CD4-positive, alpha-beta T cell treated with Interleukin-6 at 100 ng/mL for 8 hours (primary cell): ENCODE results near the gene TRAPPC5.
"Not testable (repeated sequence)": the region's sequence is repeated elsewhere in the genome, so short reads cannot be mapped to it uniquely, and the experiment has no call there.

Experiments used
- DNase-seq: peaks from one replicate; pipeline ENCODE4 v3.0.0-alpha.2; 2020; ENCODE audit warnings: mixed read lengths, low spot score

The TRAPPC5 gene

GRCh38 chr19:7680606-7681339, at the start of gene TRAPPC5:
TRAPPC5 (plus strand) TSS chr19:7680833; CDS start chr19:7682254, 1,421 bp downstream.
- peak; percentile 86 for DNase-seq

GRCh38 chr19:7631577-7631976, 49.1 kb upstream of the TRAPPC5 start:
- DNase-seq, result no peak

GRCh38 chr19:7632340-7633203, 48.1 kb upstream of the TRAPPC5 start:
- DNase-seq, result no peak

GRCh38 chr19:7633698-7634097, 46.9 kb upstream of the TRAPPC5 start, which contains the start of gene PCP2:
PCP2 (minus strand) TSS chr19:7633719; CDS start chr19:7633457, 262 bp downstream.
- DNase-seq, result no peak

- no peak for DNase-seq
Measured at GRCh38 chr19:7635670-7636069, 45.0 kb upstream of the TRAPPC5 start.

DNA sequence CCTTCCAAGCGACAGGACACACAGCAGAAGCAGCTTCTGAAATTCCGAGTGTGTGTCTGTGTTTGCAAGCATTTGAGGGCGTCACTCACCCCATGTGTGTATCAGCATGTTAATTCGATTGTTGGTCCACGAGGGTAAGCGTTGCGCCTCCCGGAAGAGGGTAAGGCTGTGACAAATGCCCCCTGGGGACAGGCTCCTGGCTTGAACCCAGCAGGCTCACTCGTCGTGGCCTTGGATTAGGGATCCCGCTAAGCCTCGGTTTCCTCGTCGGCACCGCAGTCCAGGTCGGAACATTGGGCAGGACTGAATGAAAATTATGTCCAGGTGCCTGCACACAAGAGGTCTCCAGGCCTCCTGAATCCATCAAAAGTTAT, 44.3 kb upstream of the TRAPPC5 start:
- no peak for DNase-seq

DNA sequence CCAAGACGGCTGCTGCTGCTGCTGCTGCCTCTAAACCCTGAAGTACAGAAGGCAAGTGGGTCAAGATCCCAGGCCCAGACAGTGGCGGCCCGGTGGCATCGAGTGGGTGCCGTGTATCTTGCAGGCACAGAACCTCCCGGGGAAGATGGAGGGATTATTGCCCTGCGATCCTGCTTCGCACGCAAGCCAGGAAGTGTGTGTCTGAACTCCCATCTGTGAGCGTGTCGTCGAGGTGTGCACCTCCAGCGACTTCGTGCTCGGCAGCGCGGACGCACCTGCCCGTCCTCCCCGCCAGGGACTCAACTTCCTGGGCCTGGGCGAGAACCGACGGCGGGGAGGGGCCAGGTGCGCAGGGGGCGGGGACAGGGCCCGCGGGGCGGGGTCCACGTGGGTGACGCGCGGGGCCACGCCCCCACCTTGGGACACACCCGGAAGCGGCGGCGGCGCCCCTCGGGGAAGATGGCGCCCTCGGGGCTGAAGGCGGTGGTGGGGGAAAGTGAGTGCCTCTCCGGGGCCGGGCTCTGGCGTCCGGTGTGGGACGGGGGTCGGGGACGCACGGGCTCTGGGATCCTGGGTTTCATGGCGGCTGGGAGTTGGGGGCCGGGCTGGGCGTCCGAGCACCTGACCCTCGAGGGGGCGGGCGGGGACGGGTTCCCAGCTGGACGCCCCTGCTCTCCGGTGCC, 43.8 kb upstream of the TRAPPC5 start, which contains the start of gene STXBP2:
Gene STXBP2, plus strand, starts transcription at position 420 of the 683 bp plus-strand sequence. Its CDS starts 40 bp downstream, at position 460.
- DNase-seq, result peak; percentile 92

- DNase-seq, result no peak
Measured at GRCh38 chr19:7637374-7638256, 43.0 kb upstream of the TRAPPC5 start.

DNA sequence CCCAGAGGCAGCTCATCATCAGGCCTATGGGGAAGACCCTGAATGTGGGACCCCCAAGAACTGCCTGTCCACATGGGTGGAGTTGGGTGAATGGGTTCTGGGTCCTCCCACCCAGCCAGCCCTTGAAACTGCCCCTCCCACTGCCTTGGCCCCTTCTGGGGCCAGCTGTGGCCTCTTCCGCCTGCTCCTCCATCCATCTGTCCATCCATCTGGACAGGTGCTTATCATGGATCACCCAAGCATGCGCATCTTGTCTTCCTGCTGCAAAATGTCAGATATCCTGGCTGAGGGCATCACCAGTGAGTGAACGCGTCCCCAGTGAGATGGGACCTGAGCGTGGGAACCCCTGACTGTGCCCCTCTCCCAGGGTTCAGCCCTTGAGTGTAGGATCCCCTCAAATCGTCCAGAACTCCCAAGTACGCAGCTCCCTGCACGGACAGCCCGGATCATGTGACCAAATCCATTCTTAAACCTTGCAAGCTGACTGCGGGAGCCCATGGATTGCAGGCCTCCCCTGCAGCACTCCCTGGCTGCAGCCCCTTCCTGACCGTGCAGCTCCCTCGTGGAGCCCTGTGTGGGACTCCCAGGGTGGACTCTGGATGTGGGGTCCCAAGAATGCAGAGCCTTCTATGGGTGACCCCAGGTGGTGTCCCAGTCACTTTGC, 41.7 kb upstream of the TRAPPC5 start:
- no peak for DNase-seq

DNA sequence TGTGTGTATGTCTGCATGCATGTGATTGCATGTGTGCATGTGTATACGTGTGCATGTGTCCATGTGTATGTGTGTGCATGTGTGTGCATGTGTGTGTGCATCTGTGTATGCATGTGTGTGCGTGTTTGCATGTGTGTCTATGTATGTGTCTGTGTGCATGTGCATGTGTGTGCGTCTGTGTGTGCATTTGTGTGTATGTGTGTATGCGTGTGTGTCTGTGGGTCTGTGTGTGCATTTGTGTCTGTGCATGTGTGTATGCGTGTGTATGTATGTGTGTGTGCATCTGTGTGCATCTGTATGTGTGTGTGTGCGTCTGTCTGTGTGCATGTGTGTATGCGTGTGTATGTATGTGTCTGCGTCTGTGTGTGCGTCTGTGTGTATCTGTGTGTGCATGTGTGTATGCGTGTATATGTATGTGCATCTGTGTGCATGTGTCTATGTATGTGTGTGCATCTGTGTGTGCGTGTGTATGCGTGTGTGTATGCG, 40.7 kb upstream of the TRAPPC5 start:
- no peak for DNase-seq

DNA sequence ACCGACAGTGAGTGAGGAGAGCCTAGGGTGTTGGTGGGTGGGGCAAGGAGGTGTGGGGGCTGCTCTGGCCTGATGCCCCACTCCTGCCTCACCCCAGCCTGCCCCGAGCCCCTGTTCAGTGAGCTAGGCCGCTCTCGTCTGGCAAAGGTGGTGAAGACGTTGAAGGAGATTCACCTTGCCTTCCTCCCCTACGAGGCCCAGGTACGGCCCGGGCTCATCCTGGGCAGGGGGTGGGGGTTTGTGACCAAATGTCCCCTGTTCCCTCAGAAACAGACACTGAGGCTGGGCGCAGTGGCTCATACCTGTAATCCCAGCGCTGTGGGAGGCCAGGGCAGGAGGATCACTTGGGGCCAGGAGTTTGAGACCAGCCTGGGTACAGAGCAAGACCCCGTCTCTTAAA, 39.8 kb upstream of the TRAPPC5 start:
- no peak for DNase-seq

DNA sequence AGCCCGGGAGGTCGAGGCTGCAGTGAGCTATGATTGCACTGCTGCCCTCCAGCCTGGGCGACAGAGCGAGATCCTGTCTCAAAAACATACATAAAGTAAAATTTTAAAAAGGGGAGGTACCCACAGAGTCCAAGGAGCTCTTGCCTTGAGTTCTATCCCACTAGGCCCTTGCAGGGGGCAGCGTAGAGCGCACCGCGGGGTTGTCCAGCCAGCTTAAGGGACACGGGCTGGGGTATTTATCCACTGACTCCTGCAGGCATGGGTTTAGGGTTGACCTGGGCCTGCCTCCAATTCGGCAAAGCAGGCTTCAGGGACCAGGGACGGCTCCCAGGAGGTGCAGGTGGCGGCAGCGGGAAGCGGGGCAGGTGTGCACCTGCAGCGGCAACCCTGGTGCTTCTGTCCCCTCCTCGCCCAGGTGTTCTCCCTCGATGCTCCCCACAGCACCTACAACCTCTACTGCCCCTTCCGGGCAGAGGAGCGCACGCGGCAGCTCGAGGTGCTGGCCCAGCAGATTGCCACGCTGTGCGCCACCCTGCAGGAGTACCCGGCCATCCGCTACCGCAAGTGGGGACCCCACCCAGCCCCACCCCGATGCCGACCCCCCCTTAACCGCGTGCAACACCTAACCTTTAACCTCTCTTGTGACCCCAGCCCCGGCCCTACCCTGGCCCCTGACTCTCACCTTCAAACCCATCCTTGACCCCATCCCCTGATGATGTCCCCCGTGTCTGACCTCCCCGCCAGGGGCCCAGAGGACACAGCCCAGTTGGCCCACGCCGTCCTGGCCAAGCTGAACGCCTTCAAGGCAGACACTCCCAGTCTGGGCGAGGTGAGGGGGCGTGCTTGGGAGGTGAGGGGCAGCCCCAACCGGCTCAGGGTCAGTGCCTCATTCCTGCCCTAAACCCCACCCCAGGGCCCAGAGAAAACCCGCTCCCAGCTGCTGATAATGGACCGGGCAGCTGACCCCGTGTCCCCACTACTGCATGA, 39.0 kb upstream of the TRAPPC5 start:
- DNase-seq, result no peak

- DNase-seq, result no peak
Measured at GRCh38 chr19:7642295-7643030, 38.2 kb upstream of the TRAPPC5 start.

- DNase-seq, result no peak
Measured at GRCh38 chr19:7643031-7643415, 37.6 kb upstream of the TRAPPC5 start.

DNA sequence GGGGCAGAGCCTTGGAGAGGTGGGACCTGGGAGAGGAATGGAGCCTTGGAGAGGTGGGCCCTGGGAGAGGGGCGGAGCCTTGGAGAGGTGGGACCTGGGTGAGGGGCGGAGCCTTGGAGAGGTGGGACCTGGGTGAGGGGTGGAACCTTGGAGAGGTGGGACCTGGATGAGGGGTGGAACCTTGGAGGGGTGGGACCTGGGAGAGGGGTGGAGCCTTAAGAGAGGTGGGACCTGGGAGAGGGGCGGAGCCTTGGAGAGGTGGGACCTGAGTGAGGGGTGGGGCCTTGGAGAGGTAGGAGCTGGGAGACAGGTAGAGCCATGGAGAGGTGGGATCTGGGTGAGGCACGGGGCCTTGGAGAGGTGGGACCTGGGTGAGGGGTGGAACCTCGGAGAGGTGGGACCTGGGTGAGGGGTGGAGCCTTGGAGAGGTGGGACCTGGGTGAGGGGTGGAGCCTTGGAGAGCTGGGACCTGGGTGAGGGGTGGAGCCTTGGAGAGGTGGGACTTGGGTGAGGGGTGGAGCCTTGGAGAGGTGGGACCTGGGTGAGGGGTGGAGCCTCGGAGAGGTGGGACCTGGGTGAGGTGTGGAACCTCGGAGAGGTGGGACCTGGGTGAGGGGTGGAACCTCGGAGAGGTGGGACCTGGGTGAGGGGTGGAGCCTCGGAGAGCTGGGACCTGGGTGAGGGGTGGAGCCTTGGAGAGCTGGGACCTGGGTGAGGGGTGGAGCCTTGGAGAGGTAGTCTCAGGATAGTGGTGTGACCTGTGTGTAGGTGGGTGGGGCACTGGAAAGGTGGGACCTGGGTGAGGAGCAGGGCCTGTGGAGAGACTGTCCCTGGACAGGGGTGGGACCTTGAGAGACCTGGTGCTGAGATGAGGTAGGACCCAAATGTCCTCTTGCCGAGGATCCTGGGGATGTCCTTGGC, 36.7 kb upstream of the TRAPPC5 start:
- DNase-seq, result not testable (repeated sequence)

GRCh38 chr19:7644550-7644877, 36.1 kb upstream of the TRAPPC5 start:
- DNase-seq, result no peak

DNA sequence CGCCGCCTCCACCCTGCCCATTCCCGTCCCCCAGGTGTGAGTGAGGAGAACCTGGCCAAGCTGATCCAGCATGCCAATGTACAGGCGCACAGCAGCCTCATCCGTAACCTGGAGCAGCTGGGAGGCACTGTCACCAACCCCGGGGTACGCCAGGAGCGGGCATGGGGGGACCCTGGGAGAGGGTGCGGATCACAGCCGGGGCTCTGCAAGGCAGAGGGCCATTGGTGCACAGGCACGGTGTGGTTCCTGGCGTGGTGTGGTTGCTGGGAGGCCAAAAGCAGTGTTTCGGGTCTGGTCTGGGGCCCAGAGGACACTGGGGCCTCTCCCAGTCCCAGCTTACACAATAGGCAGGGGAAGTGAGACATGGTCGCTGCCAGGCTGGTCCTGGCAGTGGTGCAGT, 35.5 kb upstream of the TRAPPC5 start:
- DNase-seq, result no peak
